Rectal smooth muscle tissue (tissue), 1 donor: Measurements from ENCODE around the gene SMARCA4.

Experiments
- H3K27ac ChIP-seq: one replicate; pipeline ENCODE4 v1.7.0; 2013; ENCODE audit warnings: low read depth, low read length, inconsistent platforms
- H3K27me3 ChIP-seq: one replicate; pipeline ENCODE4 v1.7.0; 2013; ENCODE audit warnings: low read length; ENCODE audit not compliant: control insufficient read depth, insufficient read depth
- H3K36me3 ChIP-seq: one replicate; pipeline ENCODE4 v1.7.0; 2013; ENCODE audit warnings: low read length; ENCODE audit not compliant: control insufficient read depth, insufficient read depth
- H3K4me1 ChIP-seq: one replicate; pipeline ENCODE4 v1.7.0; 2013; ENCODE audit warnings: low read length; ENCODE audit not compliant: control insufficient read depth, insufficient read depth
- H3K4me3 ChIP-seq: one replicate; pipeline ENCODE4 v1.7.0; 2013; ENCODE audit warnings: low read length
- H3K9ac ChIP-seq: one replicate; pipeline ENCODE4 v1.7.0; 2013; ENCODE audit warnings: low read length

SMARCA4 gene

DNA sequence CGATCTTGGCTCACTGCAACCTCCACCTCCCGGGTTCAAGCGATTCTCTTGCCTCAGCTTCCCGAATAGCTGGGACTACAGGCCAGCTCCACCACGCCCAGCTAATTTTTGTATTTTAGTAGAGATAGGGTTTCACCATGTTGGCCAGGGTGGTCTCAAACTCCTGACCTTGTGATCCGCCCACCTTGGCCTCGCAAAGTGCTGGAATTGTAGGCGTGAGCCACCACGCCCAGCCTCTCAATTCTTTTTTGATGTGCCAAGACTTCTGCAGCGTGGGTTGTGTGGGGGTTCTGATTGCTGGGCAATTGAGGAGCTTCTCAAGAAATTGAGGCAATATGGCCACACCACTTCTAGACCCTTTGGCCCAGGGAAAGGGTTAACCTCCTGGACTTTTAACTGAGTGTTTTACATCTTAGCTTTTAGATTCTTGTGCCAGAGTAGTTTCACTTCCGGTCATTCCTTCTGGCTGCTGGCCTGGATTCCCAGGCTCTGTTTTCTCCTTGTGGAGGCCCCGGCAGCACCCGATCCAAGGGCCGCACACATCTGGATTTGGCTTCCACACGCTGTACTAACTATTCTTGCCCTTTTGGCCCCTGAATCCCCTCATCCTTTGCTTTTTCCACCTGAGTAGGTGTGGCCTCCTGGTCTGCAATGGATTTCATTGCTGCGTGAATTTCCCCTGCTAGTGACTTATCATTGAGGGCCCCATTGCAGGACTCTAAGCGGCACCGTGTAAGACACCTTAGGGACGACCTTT lies 14.7 kb downstream of the SMARCA4 start:
- peak overlapping the region; percentile 0 for H3K27ac ChIP-seq
- H3K4me3 ChIP-seq: no peak overlapping the region
- H3K27me3 ChIP-seq: no peaks in the 10 kb centered on the region
- H3K9ac ChIP-seq: no peak overlapping the region
- no peaks in the 10 kb centered on the region for H3K36me3 ChIP-seq
- H3K4me1 ChIP-seq: peaks cover 9% of the 10 kb centered on the region

DNA sequence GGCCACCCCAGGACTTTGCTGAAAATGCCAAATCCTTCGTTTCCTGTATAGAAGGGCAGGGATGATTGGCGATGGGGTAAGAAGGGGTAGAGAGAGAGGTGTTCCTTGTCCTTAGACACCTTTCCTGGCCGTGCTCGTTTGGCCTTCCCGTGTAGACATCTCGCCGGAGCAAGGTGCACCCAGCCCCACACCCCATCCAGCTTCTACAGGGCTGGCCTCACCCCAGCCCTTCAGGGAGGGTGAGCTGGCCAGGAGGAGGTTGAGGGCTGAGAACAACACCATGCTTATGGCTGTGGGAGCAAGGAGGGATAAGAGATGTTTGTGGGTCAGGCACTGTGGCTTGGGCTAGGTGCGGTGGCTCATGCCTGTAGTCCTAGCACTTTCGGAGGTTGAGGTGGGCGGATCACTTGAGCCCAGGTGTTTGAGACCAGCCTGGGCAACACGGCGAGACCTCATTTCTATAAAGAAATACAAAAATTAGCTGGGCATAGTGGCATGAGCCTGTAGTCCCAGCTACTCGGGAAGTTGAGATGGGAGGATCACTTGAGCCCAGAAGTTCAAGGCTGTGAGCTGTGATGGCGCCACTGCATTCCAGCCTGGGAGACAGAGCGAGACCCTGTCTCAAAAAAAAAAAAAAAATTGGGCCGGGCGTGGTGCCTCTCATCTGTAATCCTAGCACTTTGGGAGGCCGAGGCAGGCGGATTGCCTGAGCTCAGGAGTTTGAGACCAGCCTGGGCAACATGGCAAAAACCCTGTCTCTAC lies 15.5 kb downstream of the SMARCA4 start:
- peaks cover 9% of the 10 kb centered on the region for H3K4me1 ChIP-seq
- no peaks in the 10 kb centered on the region for H3K36me3 ChIP-seq
- peak overlapping the region; percentile 0 for H3K27ac ChIP-seq
- H3K27me3 ChIP-seq: no peaks in the 10 kb centered on the region
- no peak overlapping the region for H3K9ac ChIP-seq
- H3K4me3 ChIP-seq: no peak overlapping the region

DNA sequence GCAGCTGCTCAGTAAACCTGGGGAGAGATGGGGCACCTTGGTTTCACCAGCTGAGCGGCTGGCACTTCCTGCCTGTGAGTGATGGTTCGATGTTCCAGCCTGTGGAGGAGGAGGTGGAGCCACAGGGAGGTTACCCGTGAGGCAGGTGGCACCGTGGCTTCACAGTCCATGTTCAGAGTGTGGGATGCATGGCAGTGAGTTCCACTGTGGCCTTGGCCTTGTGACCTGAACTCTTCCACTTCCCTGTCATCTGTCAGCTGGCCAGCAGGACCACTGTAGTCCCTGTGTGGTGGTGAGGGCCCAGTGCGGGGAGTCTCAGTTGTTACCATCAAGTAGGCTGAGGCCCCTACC lies 16.9 kb downstream of the SMARCA4 start:
- no peak overlapping the region for H3K27ac ChIP-seq
- no peak overlapping the region for H3K4me3 ChIP-seq
- no peaks in the 10 kb centered on the region for H3K27me3 ChIP-seq
- H3K9ac ChIP-seq: no peak overlapping the region
- H3K36me3 ChIP-seq: no peaks in the 10 kb centered on the region
- H3K4me1 ChIP-seq: peaks cover 9% of the 10 kb centered on the region

DNA sequence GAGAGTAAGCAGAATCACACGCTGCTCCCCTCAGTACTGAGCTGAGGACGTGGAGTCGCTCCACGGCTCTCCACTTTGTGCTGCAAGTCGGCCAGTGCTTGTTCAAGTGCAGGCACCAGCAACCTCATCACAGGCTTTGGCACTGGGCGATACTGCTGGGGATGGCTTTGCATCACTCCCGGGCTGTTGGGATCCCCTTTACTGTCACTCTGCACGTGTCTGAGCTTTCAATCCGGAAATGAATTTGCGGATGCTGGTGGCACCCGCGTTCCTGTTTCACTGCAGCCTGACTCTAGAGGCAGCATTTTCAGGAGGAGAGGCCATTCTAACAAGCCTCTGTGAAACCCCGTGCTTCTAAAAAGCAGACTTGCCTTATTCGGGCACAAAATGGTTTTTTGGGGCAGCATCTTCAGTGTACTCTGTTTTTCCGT lies 19.1 kb downstream of the SMARCA4 start:
- Histone ChIP-seq H3K4me1 (peaks cover 9% of the 10 kb centered on the region), H3K4me3 (no peak overlapping the region), H3K27ac (no peak overlapping the region), H3K9ac (no peak overlapping the region), H3K27me3 (no peaks in the 10 kb centered on the region), H3K36me3 (peaks cover 5% of the 10 kb centered on the region)

DNA sequence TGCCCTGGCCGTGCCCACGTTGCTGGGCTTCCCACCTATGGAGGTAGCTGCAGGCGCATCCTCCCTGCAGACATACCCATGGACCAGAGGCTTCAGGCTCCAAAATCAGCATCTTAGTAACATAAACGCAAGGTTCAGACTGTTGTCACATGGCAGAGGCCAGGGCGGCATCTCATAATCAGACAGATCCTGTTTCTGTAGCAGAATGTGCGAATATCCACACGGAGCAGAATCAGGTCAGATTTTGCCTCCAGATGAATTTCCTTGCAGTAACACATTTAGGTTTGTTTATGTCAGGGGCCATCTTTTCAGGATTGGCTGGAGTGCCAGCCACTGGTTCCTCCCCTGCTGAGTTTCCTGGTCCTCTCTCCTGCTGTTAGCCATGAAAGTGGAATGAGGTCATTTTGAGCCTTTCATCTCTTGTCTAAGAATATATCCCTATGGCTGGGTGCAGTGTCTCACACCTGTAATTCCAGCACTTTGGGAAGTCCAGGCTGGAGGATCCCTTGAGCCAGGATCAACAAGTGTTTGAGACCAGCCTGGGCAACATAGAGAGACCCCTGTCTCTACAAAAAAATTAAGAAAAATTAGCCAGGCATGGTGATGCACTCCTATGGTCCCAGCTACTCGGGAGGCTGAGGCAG lies 20.5 kb downstream of the SMARCA4 start:
- H3K4me3 ChIP-seq: no peak overlapping the region
- no peak overlapping the region for H3K9ac ChIP-seq
- H3K27me3 ChIP-seq: no peaks in the 10 kb centered on the region
- no peak overlapping the region for H3K27ac ChIP-seq
- H3K36me3 ChIP-seq: peaks cover 10% of the 10 kb centered on the region
- H3K4me1 ChIP-seq: no peaks in the 10 kb centered on the region

DNA sequence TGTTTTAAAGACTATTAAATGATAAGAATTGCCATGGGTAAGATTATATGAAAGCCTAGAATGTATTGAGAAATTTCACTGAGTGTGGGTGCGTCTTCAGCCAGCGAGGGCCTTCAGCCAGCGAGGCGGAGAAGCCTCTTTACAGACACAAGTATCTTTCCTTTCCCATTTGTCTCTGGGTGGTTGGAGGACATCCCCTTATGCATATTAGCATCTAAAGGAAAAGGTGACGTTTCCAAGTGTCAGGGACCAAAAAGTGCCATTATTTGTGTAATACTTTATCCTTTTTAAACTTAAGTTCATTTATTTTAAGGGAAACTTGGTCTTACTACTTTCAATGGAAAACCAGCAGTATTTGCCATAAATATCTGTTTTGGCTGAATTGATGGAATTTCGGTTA lies 22.2 kb downstream of the SMARCA4 start:
- no peak overlapping the region for H3K27ac ChIP-seq
- H3K4me1 ChIP-seq: no peaks in the 10 kb centered on the region
- H3K4me3 ChIP-seq: no peak overlapping the region
- no peaks in the 10 kb centered on the region for H3K27me3 ChIP-seq
- no peak overlapping the region for H3K9ac ChIP-seq
- H3K36me3 ChIP-seq: peaks cover 11% of the 10 kb centered on the region

DNA sequence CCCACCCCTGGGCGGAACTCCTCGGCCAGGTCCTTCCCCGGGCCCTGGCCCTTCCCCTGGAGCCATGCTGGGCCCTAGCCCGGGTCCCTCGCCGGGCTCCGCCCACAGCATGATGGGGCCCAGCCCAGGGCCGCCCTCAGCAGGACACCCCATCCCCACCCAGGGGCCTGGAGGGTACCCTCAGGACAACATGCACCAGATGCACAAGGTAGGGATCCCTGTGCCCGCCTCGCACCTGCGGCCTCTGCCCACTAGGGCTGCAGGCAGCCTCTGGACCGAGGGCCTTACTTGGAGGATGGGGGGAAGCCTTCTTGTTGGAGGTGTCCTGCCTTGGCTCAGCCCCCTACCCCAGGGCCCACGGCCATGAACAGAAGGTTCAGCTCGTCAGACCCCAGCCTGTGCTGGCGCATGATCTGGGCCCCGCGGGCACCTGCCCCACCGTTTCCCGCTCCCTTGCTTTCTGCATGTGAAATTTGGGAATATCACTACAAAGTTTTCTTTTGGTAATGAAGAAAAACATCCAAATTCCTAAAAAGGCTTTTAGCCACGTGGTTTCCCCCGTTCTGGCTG lies 23.4 kb downstream of the SMARCA4 start:
- H3K27me3 ChIP-seq: no peaks in the 10 kb centered on the region
- no peak overlapping the region for H3K9ac ChIP-seq
- H3K36me3 ChIP-seq: peaks cover 23% of the 10 kb centered on the region
- H3K27ac ChIP-seq: no peak overlapping the region
- no peaks in the 10 kb centered on the region for H3K4me1 ChIP-seq
- no peak overlapping the region for H3K4me3 ChIP-seq

DNA sequence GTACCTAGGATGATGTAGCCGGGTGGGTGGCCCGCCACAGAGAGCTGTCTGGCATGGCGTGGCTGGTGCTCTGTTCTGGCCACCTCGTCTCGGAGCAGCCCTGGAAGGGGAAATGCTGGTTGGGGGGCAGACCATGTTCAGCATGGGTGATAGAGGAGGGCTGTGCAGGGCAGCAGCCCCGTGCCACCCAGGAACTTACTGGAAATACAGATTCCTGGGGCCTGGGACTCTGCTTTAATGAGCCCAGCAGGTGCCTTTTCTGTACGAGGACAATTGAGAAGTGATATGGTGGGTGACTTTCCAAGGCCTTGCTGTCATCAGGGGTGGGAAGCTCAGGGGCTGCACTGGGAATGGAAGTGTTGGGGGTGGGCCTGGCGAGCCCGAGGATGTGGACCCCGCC lies 24.7 kb downstream of the SMARCA4 start:
- peaks cover 29% of the 10 kb centered on the region for H3K36me3 ChIP-seq
- H3K4me1 ChIP-seq: no peaks in the 10 kb centered on the region
- H3K9ac ChIP-seq: no peak overlapping the region
- H3K27me3 ChIP-seq: no peaks in the 10 kb centered on the region
- H3K27ac ChIP-seq: no peak overlapping the region
- no peak overlapping the region for H3K4me3 ChIP-seq

DNA sequence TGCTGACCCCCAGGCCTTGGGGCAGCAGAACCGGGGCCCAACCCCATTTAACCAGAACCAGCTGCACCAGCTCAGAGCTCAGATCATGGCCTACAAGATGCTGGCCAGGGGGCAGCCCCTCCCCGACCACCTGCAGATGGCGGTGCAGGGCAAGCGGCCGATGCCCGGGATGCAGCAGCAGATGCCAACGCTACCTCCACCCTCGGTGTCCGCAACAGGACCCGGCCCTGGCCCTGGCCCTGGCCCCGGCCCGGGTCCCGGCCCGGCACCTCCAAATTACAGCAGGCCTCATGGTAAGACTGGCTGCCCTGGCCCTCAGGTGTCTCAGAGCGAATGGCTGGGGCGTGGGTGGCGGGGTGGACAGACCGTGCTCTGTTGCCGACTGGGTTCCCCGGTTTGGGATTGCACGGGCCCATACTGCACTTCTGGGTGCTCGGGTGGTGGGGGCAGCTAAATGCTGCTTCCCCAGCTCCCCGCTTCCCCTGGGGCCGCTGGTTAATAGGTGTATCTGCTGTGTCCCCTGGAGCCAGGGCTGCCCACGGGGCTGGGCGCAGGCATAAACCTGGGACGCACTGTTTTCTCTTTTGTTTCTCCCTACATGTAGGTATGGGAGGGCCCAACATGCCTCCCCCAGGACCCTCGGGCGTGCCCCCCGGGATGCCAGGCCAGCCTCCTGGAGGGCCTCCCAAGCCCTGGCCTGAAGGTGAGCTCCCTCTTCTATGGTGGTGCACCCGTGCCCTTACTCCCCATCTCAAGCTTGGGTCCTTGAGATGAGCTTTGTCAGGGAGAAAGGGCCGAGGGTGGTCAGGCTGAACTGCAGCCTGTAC lies 25.7 kb downstream of the SMARCA4 start:
- Histone ChIP-seq H3K27ac (no peak overlapping the region), H3K4me3 (no peak overlapping the region), H3K36me3 (peaks cover 39% of the 10 kb centered on the region), H3K9ac (no peak overlapping the region), H3K4me1 (no peaks in the 10 kb centered on the region), H3K27me3 (no peaks in the 10 kb centered on the region)

DNA sequence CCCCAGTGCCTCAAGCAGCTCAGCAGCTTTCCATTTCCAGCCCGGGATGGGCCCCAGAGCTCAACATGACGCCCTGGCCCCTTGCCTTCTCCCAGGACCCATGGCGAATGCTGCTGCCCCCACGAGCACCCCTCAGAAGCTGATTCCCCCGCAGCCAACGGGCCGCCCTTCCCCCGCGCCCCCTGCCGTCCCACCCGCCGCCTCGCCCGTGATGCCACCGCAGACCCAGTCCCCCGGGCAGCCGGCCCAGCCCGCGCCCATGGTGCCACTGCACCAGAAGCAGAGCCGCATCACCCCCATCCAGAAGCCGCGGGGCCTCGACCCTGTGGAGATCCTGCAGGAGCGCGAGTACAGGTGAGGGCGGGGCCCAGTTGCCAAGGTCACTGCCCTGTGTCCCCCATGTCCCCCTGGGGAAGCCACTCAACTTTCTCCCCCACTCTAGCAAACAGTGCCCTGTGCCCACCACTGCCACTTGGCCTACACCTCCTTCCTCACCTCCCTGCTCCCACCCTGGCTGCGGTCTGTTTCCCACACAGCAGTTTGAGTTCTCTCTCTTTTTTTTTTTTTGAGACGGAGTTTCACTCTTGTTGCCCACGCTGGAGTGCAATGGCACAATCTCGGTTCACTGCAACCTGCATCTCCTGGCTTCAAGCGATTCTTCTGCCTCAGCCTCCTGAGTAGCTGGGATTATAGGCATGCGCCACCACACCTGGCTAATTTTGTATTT lies 26.9 kb downstream of the SMARCA4 start:
- H3K4me1 ChIP-seq: no peaks in the 10 kb centered on the region

DNA sequence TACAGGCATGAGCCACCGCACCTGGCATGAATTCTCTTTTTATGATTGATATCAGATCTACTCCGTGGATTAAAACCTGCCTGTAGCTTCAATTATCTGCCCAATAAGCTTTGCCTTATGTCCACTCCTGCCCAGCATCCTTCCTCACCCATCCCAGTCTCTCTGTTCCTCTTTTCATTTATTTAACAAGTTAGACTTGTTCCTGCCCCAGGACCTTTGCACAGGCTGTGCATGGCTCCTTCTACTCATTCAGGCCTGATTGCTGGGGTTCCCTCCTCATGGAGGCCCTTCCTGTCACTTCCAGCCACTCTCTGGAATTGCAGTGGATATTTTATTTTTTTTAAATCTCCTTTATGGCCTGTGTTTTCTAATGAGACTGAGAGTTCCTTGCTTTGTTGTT lies 27.6 kb downstream of the SMARCA4 start:
- H3K36me3 ChIP-seq: peaks cover 43% of the 10 kb centered on the region

More for the DNA sequence above, 26.9 kb downstream of the SMARCA4 start:
- peaks cover 42% of the 10 kb centered on the region for H3K36me3 ChIP-seq
- H3K27me3 ChIP-seq: no peaks in the 10 kb centered on the region
- no peak overlapping the region for H3K27ac ChIP-seq
- H3K4me3 ChIP-seq: no peak overlapping the region
- no peak overlapping the region for H3K9ac ChIP-seq

More for the DNA sequence above, 27.6 kb downstream of the SMARCA4 start:
- H3K4me3 ChIP-seq: no peak overlapping the region
- H3K9ac ChIP-seq: no peak overlapping the region
- H3K27ac ChIP-seq: no peak overlapping the region
- no peaks in the 10 kb centered on the region for H3K27me3 ChIP-seq
- H3K4me1 ChIP-seq: no peaks in the 10 kb centered on the region
